HG03139 (cell line): ENCODE measurements around the gene DDX27.

Experiments
- ATAC-seq: cut with Tn5 transposase; IDR thresholded peaks from one replicate; pipeline ENCODE4 v1.9.1; 2021; ENCODE audit not compliant: unreplicated experiment

The DDX27 gene

DNA sequence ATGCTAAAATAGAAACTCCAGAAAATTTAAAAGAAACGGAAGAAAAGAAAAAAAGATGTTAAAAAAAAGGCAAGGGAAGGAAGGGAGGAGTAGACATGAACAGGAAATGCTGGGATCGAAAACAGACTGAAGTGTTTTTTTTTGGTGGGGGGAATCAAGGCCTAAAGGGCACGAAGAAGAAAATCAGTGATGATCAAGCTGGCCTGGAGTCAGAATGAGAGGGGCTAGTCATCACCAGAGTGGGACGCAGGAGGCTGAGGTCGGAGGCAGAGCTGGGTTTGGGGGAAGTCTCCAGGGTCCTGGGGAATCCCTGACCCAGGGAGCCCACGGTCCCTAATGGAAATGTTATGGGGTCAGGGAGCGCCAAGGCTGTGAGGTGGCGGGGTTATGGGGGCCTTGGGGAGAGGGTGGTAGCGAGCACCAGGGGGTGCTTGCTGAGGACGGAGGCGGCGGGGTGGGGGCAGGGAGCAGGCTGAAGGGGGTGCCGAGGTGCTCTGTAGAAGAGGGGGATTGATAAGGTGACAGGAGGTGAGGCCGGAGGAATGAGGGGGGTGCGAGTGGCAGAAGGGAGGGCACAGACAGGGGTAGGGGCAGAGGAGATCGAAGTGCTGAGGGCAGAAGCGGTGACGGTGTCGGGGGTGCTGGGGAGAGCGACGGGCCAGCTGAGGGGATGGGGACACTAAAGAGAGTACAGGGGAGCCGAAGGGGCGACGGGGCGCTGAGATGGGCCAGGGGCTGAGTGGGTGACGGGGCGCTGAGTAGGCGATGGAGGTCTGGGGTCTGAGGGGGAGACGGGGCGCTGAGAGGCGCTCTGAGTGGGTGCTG, 58.0 kb downstream of the DDX27 start:
- no peak for ATAC-seq

DNA sequence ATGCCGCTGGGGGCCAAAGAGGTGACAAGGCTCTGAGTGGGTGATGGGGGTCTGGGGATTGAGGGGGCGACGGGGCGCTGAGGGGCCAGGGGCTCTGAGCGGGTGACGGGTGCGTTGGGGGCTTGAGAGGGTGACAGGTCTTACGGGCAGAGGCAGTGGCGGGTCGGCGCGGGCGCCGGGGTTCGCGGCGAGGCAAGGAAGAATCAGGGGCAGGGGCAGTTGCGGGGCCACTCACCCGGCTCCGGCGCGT, 58.5 kb downstream of the DDX27 start:
- no peak for ATAC-seq

DNA sequence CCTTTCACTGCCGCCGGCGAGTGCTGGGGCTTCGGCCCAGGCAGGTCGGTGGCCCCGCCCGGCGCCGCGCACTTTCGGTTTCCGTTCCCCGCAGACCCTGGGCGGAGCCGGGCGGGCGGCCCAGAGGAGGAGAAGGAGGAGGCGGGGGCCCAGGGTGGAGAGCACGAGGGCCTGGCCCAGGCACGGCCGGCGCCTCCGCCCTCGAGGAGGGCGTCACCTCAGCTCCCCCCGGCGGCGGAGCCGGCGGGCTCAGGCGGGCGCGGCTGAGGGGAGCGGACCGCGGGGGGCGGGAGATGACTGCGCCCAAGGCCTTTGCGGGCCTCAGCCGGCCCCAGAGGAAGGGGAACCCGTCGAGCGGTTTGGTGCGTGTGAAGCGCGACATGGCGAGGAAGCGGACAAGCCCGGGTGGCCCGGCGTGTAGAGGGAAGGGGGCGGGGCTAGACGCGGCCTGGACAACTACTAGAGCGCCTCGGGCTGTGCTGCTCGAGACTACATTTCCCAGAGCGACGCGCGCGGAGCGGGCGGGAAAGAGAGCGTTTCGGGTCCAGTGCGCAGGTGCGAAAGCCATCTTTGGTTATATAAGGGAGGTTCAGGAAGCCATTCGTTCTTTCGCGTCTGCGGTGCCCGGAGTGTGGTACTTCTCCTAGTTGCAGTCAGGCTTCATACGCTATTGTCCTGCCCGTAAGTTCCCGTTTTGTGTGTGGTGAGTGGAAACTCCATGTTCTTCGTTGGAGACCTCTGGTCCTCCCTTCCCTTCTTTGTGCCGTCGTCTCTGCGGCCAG, 59.0 kb downstream of the DDX27 start, which contains the start of gene ZNFX1:
Gene ZNFX1, minus strand, starts transcription at position 22 of the 782 bp plus-strand sequence. CDS start 2,218 bp downstream, outside the sequence.
- ATAC-seq = peak; percentile 70

DNA sequence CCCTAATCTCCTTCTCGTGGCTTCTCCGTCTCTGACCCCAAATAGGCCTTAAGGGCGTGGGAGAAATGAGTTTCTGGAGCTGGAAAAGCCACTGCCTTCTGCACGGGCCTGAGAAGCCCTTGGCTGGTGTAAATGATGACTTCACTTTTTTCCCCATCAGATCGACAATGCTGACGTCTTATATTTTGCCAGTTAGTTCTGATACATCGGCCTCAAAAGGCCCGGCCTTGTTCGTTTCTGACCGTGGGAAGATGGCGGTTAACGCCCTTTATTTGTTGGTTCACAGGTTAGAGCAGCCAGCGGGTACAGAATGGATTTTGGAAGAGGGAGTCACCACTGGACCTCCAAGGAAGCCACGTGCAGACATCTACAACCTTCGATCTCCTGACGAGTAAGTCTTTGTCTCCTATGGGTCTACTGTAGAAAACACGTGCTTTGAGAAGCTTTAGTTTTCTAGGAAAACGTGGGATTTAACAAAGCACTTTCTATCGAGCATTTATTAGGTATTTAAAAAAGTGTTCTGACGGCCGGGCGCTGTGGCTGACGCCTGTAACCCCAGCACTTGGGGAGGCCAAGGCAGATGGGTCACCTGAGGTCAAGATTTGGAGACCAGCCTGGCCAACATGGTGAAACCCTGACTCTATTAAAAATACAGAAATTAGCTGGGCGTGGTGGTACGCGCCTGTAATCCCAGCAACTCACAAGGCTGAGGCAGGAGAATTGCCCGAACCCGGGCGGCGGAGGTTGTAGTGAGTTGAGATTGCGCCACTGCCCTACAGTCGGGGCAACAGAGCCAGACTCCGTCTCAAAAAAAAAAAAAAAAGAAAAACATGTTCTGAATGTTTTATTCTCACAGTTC, 59.8 kb downstream of the DDX27 start:
- ATAC-seq = peak; percentile 8

DNA sequence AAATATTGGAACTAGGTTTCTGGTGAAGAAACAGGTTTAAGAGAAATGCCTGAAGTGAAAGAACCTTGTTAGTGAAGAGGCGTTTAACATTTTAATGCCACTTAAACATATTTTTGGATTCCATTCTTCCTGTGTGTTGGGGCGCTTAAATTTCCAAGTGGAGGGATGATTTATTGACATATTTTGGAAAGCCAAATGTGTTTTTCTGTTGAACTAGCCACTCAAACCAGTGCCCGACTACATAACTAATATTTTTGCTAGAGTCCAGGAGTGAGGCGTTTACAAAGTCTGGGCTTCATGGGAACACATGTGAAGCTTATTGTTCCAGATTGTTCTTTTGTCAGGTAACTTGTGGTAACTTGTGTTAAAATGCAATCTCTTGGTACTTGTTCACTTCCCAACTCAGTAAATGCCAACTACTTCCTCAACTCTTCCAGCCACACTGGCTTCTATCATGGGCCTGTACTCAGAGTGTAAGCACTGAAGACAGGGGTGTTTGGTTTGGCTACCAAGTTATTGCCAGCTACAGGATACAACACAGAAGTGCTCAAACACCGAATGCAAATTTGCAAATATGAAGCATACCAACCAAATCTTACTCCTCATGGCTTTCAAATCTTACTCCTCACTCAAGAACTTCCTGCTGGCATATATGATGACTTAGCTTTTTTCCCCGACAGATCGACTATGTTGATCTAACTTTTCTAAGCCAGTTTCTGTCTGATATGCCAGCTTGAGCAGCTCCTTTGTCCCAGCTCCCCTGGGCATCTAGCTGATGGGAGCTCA, 60.7 kb downstream of the DDX27 start:
- ATAC-seq = no peak

DNA sequence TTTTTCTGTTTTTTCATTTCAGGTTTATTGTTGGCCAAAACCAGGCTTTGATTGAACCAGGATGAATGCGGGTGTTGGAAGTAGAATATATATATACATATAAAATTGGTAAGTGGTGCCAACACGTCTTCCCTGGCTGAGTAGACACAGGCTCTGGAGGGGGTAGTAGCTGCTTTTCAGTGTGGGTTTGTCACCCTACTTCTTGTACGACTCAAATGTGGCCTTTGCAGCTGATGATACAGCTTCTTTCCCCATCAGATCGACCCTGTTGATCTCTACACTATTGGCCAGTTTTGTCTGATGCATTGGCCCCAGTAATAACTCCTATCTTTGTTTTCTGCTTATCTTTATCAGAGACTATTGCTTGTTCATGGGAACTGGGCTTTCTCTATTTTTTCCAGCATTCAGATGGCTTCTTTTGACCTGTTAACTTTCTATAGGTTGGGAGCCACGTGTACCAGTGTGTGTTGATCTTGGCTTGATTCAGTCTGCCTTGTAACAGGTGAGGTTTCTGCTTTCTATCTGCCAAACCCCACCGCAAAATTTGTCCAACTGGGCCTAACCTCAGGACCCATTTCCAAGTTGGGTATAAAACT, 61.3 kb downstream of the DDX27 start:
- ATAC-seq = no peak

DNA sequence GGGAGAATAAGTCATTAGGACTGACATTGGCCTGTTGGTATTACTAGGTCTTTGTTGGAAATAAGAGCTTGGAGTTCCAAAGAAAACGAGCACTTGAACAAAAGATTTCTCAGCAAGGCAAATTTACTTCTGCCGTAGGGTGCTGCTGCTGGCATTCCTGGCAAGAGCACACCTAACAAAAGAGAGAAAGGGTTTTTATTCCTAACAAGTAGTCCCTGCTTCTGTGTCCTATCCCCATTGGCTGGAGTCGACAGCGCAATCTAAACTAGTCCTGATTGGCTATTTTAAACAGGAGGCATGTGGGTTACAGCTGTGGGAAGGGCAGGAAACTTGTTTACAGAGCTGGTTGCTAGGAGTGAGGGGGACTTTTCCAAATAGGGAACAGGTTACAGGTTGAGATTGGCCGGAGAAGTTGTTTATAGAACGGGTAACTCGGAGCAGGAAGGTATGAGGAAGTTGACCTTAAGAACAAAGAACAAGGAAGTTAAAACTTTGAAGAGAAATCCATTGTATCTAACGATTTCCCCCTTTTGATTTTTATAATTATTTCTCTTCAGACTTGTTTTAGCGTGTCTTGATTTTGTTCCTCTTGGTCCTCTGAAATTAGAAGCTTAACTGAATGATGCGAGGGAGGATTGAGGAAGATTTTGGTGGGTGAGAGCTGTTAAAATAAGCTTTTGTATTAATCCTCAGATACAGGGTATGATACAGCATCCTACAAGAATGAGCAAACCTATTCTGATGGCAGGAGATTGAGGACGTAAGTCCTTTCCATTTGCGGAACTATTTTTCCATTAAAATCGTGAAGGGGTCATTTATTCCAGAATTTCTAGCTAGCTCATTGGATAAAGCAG, 62.1 kb downstream of the DDX27 start:
- ATAC-seq = no peak

DNA sequence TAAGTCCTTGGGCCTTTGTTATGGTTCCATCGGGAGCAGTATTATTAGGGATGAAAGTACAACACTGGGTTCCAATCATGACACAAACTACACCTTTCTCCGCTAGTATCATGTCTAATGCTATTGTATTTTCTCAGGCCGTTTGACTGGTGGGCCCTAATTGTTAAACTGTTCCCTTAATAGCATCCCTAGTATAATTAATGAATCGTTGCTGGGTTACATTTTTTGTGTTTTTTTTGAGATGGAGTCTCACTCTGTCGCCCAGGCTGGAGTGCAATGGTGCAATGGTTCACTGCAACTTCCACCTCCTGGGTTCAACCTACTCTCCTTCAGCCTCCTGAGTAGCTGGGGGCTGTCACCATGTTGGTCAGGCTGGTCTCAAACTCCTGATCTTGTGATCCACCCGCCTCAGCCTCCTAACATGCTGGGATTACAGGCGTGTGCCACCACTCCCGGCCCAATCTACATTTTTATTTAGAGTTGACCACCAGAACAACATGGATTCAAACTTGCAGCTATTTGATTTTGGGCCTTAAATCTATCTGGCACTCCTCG, 62.8 kb downstream of the DDX27 start:
- no peak for ATAC-seq

DNA sequence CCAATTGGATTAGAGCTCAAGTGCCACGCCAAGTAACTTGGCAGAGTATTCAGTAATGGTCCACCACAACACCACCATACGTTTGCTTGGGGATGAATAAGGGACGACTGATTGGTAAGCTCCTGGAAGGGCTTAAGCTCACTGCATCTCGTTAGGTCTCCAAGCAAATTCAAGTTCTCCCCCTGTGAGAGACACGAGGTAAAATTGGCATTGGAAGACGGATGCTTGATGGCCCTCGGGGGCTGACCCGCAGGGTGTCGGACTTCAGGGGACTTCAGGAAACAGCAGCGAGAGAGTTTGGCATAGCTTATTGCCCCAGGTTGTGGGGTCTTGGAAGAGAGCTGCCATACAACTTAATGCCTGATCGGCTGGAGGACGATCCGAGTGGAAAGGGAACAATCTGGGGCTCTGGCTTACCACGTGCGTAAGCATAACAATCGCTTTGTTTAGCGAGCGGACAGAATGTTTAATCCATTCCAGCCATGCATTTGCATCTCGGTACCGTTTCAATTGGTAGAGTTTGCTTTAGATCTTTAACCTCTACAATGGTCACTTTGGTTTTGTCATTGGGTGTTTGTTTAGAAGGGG, 63.5 kb downstream of the DDX27 start:
- no peak for ATAC-seq

DNA sequence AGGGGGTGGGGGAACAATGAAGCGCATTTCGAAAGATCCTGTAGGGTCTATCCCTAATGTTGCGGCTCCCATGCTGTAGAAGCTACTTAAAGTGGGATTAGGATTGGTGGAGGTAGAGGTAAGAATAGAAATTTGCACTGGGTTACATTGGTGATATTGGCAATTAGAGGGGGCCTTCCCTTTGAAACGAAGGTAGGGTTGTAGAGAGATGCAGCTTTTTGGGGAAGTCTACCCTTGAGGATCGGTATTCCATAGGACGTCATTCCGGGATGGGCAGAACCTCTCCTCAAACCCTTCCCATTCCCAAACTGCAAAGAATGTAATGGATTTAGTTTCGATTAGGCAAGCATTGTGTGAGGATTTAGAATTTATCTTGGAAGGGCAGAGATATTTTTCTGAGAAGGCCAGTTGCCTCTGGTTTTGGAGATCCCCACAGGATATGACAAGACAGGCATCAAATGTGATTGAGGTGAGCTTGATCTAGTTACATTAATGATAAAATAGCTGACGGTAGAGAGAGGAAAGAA, 64.0 kb downstream of the DDX27 start:
- ATAC-seq = no peak

DNA sequence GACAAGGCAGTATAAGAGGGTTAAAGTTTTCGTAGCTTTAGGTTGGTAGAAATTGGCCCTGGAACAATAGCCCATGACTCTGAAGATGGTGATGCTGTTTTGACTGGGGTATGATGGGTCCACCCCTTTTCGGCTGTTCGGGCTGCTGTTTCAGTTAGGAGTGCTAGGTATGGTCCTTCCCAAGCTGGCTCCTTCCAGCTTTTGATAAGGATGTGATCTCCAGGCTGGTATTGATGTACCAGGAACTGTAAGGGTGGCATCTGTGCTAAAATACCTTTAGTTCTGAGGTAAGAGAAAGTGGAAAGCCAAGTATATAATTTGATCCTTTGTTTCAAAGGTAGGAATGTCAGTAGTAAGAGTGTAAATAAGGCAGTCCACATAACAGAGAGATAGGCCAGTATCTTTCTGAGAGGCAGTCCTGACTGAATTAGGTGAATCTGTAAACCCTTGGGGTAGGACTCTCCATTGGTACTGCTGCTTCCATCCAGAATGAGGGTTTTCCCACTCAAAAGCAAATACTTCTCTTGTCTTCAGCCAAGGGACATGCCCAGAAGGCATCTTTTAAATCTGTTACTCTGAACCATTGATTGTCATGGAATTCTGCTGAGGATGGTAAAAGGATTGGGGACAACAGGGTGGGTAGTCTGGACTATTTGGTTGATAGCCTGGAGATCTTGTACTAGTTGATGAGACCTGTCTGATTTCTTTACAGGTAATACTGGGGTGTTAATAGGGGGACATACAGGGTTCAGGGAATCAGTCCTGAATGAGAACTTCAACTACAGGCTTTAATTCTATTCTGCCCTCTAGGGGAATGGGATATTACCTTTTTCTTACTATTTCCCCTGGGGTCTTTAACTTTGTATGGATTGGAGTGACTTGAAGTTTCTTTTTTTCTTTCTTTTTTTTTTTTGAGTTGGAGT, 64.7 kb downstream of the DDX27 start:
- ATAC-seq = no peak

DNA sequence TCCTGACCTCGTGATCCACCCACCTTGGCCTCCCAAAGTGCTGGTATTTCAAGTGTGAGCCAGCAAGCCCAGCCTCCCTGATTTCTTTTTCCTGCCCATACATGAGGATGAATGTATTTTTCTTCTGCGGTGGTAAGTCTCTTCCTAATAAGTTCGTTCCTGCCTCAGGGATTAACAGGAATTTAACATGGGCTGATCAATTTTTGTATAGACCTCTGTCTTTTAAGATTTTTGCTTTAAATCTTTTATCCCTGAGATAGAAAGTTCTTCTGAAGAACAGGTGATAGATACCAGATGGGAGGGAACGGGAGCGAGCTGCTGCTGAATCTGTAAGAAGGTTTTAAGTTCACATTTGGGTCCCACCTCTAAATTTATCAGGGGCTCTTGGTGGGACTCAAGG, 65.6 kb downstream of the DDX27 start:
- ATAC-seq = no peak

DNA sequence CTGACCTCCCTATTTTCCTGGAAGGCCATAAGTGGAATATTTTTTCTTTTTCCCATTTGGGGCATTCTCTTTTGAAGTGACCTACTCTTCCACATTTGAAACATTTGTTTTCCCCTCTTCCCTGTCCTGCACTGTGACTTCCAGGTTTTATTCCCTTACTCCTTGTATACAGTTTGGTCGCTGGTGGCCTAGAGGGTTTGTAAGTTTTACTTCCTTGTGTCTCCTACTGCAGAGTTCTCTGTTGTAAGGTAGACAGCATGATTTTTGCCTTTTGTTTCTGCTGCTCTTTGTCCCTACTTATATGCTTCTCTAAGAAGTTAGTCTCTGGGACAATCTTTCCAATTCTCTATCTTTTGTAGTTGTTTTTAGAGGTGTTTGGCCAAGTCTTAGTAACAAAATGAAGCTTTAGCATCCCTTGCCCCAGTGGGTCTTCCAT, 66.0 kb downstream of the DDX27 start:
- no peak for ATAC-seq

DNA sequence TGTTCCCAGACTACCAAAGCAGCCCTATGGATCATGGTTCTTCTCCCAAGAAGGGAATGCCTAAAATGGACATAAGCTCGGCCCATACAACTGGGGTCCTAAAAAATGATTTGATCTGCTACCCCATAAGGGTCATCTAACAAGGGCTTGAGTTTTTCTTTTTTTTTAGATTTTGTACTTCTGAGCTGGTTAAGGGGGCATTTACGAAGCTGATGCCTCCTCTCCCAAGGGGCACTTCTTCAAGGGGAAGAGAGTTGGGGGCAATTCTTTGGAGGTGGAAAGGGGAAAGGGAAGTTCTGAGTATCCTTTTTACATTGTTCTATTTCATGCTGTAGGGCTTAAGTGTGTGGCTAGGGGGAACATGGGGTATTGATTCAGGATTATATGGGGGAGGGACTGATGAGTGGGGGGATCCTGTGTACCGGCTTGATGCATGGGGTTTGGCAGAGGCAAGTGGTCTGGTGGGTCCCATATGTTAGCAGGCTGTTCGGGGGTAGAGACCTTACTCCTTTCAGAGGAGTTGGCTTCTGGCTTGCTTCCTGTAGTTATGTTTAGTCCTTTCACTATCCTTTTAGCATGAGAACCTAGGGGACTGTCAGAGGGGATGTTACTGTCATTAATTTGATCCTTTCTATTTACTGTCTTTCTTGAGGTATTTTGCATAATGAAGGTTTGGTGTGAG, 66.7 kb downstream of the DDX27 start:
- ATAC-seq = no peak

DNA sequence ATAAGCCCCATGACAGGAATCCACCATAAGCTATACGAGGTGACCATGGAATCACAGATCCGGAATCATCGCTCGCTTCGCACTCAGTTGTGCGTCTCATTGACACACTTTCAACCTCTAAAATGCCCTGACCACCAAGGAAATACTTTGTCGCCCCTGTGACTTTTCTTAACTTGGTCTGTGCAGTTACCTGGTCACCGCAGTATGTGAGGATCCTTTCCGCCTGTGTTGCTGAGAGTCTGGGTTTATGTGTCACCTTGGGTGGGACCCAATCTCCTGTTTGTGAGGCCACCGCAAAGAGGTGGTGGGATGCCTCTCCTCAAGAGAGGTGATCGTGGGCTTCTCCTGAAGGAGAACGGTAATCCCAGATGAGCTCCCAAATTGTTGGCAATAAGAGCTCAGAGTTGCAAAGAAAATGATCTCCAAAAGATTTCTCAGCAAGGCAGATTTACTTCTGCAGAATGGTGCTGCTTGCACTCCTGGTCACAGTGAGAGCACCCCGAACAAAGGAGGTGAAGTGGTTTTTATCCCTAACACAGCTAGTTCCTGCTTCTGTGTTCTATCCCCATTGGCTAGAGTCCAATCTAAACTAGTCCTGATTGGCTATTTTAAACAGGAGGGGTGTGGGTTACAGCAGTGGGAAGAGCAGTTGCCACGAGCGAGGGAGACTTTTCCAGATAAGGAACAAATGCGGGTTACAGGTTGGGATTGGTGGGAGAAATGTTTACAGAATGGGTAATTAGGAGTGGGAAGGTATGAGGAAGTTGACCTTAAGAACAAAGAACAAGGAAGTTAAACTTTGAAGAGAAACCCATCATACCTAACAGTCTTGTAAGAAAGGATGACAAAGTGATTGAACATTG, 67.7 kb downstream of the DDX27 start:
- ATAC-seq = no peak
